HPDE6-E6E7 (cell line): Measurements from ENCODE around the gene ST14.
"Not testable (repeated sequence)": the region's sequence is repeated elsewhere in the genome, so short reads cannot be mapped to it uniquely, and the experiment has no call there.

Experiments
- DNase-seq: peaks from one replicate; pipeline ENCODE4 v3.0.0; 2011; ENCODE audit warnings: missing footprints; ENCODE audit errors: extremely low spot score

The ST14 gene

DNA sequence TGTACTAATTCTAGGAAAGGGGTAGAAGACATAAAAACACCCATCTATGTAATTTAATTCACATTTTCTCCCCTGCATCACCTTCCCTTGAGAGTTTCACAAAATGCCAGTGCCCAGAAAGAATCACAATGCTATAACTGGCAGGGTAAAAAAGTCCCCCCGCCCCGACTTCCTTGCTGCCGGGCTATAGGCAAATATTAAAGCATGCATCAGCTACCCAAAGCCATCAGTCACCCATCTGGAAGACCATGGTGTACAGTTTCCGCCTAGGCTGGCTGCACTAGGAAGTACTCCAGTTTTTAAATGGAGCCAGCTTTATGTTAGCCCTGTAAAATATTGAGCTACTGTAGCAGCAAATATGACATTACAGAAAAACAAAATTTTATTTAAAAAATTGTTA, 67.8 kb downstream of the ST14 start:
- DNase-seq: no peak

DNA sequence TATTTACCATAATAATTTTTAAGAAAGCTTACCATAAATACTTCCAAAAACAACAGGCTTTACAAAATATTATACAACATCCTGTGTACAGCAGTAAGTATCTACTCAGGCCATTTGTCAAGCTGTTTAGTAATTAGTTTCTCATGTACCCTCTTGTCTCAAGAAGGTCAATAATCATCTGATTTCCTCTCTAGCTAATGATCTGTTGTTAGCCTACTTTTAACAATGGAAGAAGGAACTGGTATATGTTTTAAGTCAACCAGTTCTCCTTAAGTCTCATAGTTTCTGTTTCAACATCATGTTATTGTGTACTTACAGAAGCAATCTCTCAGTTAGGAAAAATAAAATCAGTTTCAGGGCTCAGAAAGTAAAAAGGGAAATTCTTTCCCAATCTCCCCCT, 73.9 kb downstream of the ST14 start:
- not testable (repeated sequence) for DNase-seq

DNA sequence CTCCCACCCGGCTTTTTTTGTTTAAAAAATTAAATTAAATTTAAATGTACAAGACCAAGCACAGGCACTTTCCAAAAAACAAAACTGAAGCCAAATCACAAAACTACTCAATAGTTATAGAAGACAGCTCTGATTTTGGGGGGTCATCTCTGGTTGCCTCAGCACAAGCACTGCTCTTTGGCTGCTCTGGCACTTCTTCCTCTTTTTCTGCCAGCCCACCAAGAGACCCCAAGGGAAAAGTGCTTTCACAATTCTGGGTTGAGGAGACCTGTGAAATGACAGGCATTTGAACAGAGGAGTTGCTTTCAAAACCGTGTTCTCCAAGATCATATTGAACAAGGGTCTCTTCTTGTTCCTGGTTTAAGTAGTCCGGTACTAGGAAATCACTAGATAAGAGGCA, 74.3 kb downstream of the ST14 start:
- not testable (repeated sequence) for DNase-seq

DNA sequence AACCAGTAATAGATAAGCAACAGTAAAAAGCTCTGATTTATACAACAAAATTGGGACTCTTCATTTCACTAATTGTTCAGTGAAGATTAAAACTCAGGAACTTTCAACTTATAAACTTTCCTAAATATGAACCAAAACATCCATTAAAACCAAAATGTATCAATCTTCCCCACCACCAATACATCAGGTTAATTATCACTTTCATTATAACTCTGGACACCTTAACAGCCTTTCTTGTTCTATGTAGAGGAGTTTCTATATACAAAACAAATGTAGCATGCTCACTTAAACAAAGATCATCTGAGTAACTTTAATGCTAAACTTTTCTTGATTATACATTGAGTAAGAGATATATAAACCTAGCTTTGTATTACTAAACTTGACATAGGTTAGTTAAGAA, 74.7 kb downstream of the ST14 start:
- DNase-seq: no peak

DNA sequence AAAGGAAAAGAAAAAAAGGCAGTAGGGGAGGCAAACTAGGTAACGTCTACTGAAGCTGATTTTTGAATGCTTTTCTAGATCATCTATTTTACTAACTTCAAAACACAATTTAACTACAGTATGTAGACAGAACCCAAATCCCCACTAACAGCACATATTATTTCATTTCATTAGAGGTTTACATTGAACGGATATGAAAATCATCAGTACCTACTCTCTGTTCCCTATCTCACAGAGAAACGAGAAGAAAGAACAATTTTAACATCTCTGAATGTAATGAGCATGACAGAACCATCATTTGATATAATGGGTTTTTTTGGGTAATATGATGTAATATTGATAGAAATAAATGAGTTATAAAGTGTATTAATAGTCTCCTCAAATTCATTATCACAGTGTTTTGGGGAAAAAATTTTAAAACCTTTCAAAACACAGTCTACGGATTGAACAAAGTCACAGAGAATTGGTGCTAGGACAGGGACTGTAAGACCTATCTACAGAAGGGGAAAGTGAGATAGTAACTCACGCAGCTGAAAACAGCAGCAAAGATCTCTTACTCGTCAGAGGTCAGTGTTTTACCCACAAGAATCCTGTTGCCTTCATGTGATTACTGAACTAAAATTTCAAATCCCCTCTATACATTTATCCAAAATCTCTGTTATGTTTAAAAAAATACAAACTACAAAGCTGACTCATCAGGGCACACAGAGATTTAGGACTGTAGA, 77.9 kb downstream of the ST14 start:
- no peak for DNase-seq

DNA sequence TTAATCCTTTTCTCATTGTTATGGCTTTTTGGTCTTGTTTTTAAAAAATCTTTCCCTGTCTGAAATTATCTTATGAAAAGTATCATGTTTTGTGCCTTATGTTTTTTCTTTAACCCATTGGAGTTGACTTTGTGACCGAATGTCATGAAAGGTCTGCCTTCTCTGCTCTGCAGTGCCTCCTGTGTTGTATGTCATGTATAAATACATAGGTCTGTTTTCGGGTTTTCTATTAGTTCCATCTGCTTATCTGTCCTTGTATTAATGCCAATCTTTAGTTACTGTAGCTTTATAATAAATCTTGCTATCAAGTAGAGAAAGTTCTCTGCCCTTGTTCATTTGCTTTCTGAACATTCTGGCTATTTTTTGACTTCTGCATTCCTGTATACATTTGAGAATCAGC, 82.1 kb downstream of the ST14 start:
- DNase-seq: no peak

DNA sequence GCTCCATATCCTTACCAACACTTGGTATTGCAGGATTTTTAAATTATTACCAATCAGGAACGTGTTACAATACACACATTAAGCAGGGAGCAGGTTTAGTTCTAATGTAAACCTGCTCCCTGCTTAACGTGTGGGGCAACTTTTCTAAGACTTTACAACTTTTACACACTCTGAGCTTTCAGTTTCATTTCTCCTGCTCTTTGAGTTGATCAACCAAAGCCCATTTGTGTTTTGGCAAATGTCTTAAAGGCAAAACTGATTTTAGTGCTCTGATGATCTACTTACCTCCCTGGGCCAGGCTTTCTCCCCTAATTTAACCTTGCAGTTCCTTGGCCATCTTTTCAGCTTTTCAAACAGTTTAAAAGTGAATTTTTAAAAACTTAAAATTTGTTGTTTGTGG, 84.2 kb downstream of the ST14 start:
- DNase-seq: no peak

DNA sequence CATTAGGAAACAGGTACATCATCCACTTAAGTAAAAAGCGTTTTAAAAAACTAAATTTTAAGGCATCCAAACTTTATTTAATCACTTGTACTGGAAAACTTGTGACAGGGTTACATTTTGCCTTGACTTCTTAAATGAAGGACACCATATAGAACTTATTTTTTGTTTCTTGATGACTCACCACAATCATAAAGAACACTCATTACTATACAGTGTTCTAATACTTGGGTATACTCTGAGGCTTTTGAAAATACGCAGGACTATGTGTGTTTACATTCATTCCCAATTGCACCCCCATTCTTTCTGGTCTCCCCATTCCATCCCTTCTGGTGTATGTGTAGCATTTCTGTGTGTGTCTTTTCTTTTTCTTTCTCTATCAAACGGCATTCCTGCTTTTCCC, 85.3 kb downstream of the ST14 start:
- no peak for DNase-seq

DNA sequence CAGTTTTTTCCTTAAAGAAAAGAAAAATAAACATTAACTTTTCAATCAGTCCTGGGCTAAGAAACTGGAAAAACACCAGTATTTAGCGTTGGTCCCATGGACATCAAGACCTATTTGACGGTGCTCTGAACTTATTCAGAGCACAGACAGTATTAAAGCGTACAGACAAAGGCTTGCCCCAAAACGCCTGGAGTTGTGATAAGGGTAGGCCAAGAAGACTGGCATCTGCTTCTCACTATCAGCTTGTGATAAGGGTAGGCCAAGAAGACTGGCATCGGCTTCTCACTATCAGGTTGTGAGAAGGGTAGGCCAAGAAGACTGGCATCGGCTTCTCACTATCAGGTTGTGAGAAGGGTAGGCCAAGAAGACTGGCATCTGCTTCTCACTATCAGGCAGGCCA, 85.8 kb downstream of the ST14 start:
- not testable (repeated sequence) for DNase-seq

DNA sequence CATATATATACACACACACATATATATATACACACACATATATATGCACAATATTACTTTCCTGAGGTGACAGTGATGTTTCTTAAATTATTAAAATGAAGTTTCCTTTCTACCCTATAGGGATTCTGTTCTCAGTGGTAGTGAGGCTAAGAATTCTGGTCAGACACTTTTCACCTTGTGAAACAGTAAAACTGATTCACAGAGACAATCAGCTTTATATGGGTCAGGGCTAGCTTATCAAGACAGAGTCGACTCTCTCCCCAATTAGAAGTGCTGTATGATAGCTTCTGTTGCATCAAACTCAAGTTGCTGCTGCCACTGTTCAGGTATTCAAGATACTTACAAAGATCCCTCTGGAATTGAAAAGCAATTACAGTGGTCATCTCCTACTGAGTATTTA, 86.7 kb downstream of the ST14 start:
- no peak for DNase-seq

DNA sequence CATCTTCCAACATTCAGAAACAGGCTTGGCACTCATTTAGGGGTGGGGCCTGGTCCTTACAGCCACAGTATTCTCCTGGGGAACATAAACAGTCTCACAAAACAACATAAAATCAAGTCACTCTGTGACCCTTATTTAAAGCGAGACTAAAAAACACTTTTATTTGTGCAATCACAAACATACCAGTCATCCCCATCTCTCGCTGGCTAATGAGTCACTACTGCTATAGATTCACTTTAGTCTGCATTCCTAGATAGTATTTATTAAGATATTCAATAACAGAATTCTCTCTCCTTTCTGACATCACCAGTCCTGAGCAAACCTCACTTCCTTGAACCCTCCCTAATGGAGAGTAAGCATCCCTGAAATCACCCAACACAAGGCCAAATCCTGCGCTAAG, 87.2 kb downstream of the ST14 start:
- DNase-seq: no peak

DNA sequence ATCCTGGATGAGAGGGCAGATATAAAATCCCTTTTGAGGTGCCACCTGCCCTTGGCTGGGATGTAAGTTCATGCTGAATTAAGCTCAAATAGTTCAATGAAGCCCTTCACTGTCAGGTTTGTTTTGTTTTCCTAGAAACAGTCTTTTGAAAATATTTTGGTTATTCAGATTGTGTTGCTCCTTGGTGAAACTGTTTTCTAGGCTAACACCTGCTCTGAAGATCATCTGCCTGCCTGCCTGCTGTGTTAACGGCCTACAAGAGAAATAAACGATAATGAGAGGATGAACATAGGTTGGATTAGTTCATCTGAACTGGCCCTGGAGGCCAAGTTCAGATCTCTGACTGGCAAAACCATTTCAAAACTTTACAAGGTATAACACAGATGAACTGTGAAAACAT, 87.7 kb downstream of the ST14 start:
- DNase-seq: no peak

DNA sequence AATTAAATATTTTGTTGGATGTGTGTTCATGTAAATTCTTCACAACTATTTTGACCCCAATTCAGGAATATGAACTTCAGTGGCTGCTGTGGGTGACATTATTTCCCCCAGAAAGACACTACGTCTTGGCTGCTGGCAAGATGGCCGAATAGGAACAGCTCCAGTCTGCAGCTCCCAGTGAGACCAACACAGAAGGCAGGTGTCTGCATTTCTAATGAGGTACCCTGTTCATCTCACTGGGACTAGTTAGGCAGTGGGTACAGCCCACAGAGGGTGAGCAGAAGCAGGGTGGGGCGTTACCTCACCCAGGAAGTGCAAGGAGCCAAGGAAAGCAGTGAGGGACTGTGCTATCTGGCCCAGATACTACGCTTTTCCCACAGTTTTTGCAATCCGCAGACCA, 89.8 kb downstream of the ST14 start:
- no peak for DNase-seq

DNA sequence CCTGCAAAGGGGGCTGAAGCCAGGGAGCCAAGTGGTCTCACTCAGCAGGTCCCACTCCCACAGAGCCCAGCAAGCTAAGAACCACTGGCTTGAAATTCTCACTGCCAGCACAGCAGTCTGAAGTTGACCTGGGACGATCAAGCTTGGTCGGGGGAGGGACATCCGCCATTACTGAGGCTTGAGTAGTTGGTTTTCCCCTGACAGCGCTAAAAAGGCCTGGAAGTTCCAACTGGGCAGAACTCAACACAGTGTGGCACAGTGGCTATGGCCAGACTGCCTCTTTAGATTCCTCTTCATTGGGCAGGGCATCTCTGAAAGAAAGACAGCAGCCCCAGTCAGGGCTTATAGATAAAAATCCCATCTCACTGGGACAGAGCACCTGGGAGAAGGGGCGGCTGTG, 90.3 kb downstream of the ST14 start:
- not testable (repeated sequence) for DNase-seq

DNA sequence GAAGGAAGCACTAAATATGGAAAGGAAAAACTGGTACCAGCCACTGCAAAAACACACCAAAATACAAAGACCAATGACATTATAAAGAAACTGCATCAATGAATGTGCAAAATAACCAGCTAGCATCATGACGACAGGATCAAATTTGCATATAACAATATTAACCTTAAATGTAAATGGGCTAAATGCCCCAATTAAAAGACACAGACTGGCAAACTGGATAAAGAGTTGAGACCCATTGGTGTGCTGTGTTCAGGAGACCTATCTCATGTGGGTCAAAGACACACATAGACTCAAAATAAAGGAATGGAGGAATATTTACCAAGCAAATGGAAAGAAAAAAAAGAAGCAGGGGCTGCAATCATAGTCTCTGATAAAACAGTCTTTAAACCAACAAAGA, 92.2 kb downstream of the ST14 start:
- DNase-seq: not testable (repeated sequence)
